ENCODE results near the gene C12orf57.

Gene C12orf57

GRCh38 chr12:6965026-6965661 lies 21.3 kb downstream of the C12orf57 start:
- DNase-seq: peak; percentile 85

GRCh38 chr12:6965714-6966113 lies 21.9 kb downstream of the C12orf57 start:
- no peak for DNase-seq

GRCh38 chr12:6966351-6966750 lies 22.5 kb downstream of the C12orf57 start:
- DNase-seq: no peak

- no peak for DNase-seq
These were observed 23.9 kb downstream of the C12orf57 start for GRCh38 chr12:6967651-6968100.

GRCh38 chr12:6968426-6968825 lies 24.6 kb downstream of the C12orf57 start:
- DNase-seq: no peak

- DNase-seq: no peak
These were observed 26.3 kb downstream of the C12orf57 start for GRCh38 chr12:6970096-6970527.

- no peak for DNase-seq
These were observed 30.4 kb downstream of the C12orf57 start for GRCh38 chr12:6974180-6974579.

- DNase-seq: no peak
These were observed 31.6 kb downstream of the C12orf57 start for GRCh38 chr12:6975297-6976032.

GRCh38 chr12:6977653-6978052 lies 33.8 kb downstream of the C12orf57 start:
- no peak for DNase-seq

- DNase-seq: no peak
These were observed 34.4 kb downstream of the C12orf57 start for GRCh38 chr12:6978188-6978587.

GRCh38 chr12:6978611-6979011 lies 34.8 kb downstream of the C12orf57 start:
- no peak for DNase-seq

- DNase-seq: no peak
These were observed 35.2 kb downstream of the C12orf57 start for GRCh38 chr12:6979021-6979420.

- no peak for DNase-seq
These were observed 35.6 kb downstream of the C12orf57 start for GRCh38 chr12:6979453-6979852.

- no peak for DNase-seq
These were observed 36.3 kb downstream of the C12orf57 start for GRCh38 chr12:6980075-6980474.

- no peak for DNase-seq
These were observed 36.9 kb downstream of the C12orf57 start for GRCh38 chr12:6980740-6981139.

- no peak for DNase-seq
These were observed 37.6 kb downstream of the C12orf57 start for GRCh38 chr12:6981152-6982052.

GRCh38 chr12:6982532-6982931 lies 38.7 kb downstream of the C12orf57 start:
- DNase-seq: no peak

GRCh38 chr12:6987956-6988553 lies 44.2 kb downstream of the C12orf57 start:
- no peak for DNase-seq

All from fibroblast of skin of scalp (primary cell).